ENCODE results near the gene CD247. TPM values are rescaled to one million over a fixed set of nuclear protein-coding genes. Genes with fewer than 3 reads are reported as not detected.

CD247 gene
- total and polyA plus RNA-seq, 9 of the 15 experiments (the other 6 are each of a cell fraction or from before 2014, with no cell fraction given): 0.08 to 0.42 (median 0.28) TPM; not detected in 5

- TF ChIP-seq, protein P1, sequence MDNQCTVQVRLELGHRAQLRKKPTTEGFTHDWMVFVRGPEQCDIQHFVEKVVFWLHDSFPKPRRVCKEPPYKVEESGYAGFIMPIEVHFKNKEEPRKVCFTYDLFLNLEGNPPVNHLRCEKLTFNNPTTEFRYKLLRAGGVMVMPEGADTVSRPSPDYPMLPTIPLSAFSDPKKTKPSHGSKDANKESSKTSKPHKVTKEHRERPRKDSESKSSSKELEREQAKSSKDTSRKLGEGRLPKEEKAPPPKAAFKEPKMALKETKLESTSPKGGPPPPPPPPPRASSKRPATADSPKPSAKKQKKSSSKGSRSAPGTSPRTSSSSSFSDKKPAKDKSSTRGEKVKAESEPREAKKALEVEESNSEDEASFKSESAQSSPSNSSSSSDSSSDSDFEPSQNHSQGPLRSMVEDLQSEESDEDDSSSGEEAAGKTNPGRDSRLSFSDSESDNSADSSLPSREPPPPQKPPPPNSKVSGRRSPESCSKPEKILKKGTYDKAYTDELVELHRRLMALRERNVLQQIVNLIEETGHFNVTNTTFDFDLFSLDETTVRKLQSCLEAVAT (IDR thresholded peaks at IDR 0.05): no peak; a peak in 1 of 4 replicates
- TF ChIP-seq ZNF780A (CRISPR knock-in tag; IDR thresholded peaks at IDR 0.05) (no peak), MECOM (CRISPR knock-in tag; IDR thresholded peaks at IDR 0.05) (no peak), GTF2E2 (tag; IDR thresholded peaks at IDR 0.05) (peak; percentile 65; the same call in 1 of the 2 replicates), ELF1 (tag; IDR thresholded peaks at IDR 0.05) (no peak), IRF2 (CRISPR knock-in tag; IDR thresholded peaks at IDR 0.05) (no peak), EP300 (IDR thresholded peaks at IDR 0.05; ENCODE audit: low read length) (peak; percentile 95), ZNF512 (tag; IDR thresholded peaks at IDR 0.05) (no peak), ZNF644 (tag; IDR thresholded peaks at IDR 0.05; ENCODE audit: low read depth) (no peak; the same call in none of the 2 replicates), ZNF224 (CRISPR knock-in tag; IDR thresholded peaks at IDR 0.05) (no peak), LCOR (CRISPR knock-in tag; IDR thresholded peaks at IDR 0.05) (no peak), TAF15 (IDR thresholded peaks at IDR 0.05; ENCODE audit: low read depth, low read length) (no peak), ZBTB8A (IDR thresholded peaks at IDR 0.05; ENCODE audit: partially characterized antibody) (no peak), FOXK1 (CRISPR knock-in tag; IDR thresholded peaks at IDR 0.05; ENCODE audit: borderline replicate concordance) (no peak), SLC30A9 (CRISPR knock-in tag; IDR thresholded peaks at IDR 0.05) (no peak), COPS2 (conservative IDR thresholded peaks at IDR 0.05) (no peak), ZBTB12 (CRISPR knock-in tag; IDR thresholded peaks at IDR 0.05) (no peak), ESRRA (IDR thresholded peaks at IDR 0.05; ENCODE audit: borderline replicate concordance, low read depth) (no peak), NR1H2 (CRISPR knock-in tag; IDR thresholded peaks at IDR 0.05) (no peak)
- TF ChIP-seq, protein P2, sequence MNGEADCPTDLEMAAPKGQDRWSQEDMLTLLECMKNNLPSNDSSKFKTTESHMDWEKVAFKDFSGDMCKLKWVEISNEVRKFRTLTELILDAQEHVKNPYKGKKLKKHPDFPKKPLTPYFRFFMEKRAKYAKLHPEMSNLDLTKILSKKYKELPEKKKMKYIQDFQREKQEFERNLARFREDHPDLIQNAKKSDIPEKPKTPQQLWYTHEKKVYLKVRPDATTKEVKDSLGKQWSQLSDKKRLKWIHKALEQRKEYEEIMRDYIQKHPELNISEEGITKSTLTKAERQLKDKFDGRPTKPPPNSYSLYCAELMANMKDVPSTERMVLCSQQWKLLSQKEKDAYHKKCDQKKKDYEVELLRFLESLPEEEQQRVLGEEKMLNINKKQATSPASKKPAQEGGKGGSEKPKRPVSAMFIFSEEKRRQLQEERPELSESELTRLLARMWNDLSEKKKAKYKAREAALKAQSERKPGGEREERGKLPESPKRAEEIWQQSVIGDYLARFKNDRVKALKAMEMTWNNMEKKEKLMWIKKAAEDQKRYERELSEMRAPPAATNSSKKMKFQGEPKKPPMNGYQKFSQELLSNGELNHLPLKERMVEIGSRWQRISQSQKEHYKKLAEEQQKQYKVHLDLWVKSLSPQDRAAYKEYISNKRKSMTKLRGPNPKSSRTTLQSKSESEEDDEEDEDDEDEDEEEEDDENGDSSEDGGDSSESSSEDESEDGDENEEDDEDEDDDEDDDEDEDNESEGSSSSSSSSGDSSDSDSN (IDR thresholded peaks at IDR 0.05; ENCODE audit: borderline replicate concordance in 1 of 2, low read depth in 2 of 2, low read length in 2 of 2): no peak
- TF ChIP-seq, protein P3, sequence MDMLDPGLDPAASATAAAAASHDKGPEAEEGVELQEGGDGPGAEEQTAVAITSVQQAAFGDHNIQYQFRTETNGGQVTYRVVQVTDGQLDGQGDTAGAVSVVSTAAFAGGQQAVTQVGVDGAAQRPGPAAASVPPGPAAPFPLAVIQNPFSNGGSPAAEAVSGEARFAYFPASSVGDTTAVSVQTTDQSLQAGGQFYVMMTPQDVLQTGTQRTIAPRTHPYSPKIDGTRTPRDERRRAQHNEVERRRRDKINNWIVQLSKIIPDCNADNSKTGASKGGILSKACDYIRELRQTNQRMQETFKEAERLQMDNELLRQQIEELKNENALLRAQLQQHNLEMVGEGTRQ (CRISPR knock-in tag; IDR thresholded peaks at IDR 0.05): peak; percentile 64; the same call in 1 of the 2 replicates
Observed at GRCh38 chr1:167548059-167548932, 30.0 kb upstream of the CD247 start (continued).
